ENCODE measurements around the gene DCUN1D5.
A peak's percentile ranks its signal among the peaks of the same experiment; 100 is the strongest.

Gene DCUN1D5

DNA sequence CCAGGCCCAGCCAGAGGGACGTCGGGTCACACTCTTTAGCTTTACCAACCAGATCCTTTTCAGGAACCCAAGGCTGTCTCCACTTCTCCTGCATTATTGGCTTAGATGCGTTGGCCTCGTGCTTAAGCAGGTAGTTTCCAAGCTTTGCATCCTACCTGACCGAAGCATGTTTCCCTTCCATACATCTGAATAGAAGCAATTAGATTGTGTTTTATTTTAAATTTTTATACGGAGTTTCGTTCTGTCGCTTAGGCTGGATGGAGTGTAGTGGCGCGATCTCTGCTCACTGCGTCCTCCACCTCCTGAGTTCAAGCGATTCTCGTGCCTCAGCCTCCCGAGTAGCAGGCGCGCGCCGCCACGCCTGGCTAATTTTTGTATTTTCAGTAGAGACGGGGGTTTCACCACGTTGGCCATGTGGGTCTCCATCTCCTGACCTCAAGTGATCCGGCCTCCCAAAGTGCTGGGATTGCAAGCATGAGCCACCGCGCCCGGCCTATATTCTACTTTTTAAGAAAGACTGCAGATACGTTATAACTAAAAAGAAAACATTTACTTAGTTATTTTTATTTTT lies 17.9 kb upstream of the DCUN1D5 start:
- peak in 1 of 2 donors; percentile 16 for DNase-seq (ENCODE audit: low read depth in 2 of 2)

DNA sequence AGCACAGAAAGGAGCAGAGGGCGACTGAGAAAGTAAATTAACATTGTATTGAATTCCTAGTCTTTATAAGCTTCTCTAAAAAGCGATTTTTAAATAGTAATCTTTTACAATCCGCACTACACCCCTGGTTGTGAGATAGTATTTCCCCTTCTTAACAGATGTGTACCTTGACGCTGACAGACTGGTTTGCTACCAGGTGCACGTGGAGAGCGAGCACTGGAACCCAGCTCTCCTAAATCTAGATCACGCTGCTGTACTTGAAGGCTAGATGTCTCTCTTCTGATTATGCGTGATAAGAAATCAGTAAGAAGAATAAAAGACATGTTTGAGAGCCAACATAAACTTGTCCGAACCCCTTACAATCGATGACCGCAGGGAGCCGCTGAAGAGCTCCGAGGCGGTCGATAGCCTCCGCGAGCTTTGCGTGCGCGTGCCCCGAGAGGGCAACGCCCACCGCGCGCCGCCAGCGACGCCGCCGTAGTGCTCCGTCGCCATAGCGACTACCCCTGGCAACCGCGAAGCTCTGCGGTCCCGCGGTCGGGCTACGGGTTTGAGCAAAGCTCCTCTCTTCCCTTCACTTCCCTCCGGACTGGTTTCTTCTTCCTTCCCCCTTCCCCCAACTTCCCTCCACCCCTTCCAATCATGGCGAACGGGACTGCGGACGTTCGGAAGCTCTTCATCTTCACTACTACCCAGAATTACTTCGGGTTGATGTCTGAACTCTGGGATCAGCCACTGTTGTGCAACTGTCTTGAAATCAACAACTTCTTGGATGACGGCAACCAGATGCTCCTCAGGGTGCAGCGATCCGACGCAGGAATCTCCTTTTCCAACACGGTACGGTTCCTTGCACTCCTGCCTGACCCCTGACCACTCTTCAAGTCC lies 17.2 kb upstream of the DCUN1D5 start, which contains the start of gene DYNC2H1:
Gene DYNC2H1, plus strand, starts transcription at position 494 of the 885 bp plus-strand sequence. Its CDS starts 149 bp downstream, at position 643.
- peak; percentile 93 to 95 for DNase-seq (ENCODE audit: low read depth in 2 of 2)
- H3K4me3 ChIP-seq (replicated peaks in 1 of 2; ENCODE audit: low read depth in 2 of 2, low read length in 2 of 2): peak within 1 kb of the TSS; percentile 72 to 87
- TF ChIP-seq, protein P1, sequence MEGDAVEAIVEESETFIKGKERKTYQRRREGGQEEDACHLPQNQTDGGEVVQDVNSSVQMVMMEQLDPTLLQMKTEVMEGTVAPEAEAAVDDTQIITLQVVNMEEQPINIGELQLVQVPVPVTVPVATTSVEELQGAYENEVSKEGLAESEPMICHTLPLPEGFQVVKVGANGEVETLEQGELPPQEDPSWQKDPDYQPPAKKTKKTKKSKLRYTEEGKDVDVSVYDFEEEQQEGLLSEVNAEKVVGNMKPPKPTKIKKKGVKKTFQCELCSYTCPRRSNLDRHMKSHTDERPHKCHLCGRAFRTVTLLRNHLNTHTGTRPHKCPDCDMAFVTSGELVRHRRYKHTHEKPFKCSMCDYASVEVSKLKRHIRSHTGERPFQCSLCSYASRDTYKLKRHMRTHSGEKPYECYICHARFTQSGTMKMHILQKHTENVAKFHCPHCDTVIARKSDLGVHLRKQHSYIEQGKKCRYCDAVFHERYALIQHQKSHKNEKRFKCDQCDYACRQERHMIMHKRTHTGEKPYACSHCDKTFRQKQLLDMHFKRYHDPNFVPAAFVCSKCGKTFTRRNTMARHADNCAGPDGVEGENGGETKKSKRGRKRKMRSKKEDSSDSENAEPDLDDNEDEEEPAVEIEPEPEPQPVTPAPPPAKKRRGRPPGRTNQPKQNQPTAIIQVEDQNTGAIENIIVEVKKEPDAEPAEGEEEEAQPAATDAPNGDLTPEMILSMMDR (IDR thresholded peaks at IDR 0.05; ENCODE audit: low read depth, low read length): peak; percentile 57

More for the DNA sequence above, 17.9 kb upstream of the DCUN1D5 start:
- peak overlapping the region; percentile 72 to 87 for H3K4me3 ChIP-seq (replicated peaks in 1 of 2; ENCODE audit: low read depth in 2 of 2, low read length in 2 of 2)
- TF ChIP-seq, protein P1 (IDR thresholded peaks at IDR 0.05; ENCODE audit: low read depth, low read length): no peak

DNA sequence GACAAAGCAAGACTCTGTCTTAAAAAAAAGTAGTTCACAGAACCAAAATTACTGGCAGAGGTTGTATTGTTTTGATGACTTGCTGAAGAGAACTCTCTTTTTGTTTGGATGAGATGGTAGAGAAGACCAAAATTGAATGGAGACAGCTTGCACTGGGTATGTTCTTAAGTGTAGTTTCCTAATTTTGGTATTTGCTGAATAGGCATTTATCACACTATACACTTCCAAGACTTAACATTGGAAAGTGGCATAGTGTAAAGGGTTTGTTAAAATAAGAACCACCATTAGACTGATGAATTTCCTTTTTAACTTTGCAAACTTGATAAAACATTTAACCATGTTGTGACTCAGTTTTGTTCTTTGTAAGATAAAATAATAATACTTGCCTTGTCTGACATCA lies 5.3 kb upstream of the DCUN1D5 start:
- TF ChIP-seq, protein P1 (IDR thresholded peaks at IDR 0.05; ENCODE audit: low read depth, low read length): no peak
- H3K4me3 ChIP-seq (replicated peaks in 1 of 2; ENCODE audit: low read depth in 2 of 2, low read length in 2 of 2): no peak overlapping the region
- no peak for DNase-seq (ENCODE audit: low read depth in 2 of 2)

DNA sequence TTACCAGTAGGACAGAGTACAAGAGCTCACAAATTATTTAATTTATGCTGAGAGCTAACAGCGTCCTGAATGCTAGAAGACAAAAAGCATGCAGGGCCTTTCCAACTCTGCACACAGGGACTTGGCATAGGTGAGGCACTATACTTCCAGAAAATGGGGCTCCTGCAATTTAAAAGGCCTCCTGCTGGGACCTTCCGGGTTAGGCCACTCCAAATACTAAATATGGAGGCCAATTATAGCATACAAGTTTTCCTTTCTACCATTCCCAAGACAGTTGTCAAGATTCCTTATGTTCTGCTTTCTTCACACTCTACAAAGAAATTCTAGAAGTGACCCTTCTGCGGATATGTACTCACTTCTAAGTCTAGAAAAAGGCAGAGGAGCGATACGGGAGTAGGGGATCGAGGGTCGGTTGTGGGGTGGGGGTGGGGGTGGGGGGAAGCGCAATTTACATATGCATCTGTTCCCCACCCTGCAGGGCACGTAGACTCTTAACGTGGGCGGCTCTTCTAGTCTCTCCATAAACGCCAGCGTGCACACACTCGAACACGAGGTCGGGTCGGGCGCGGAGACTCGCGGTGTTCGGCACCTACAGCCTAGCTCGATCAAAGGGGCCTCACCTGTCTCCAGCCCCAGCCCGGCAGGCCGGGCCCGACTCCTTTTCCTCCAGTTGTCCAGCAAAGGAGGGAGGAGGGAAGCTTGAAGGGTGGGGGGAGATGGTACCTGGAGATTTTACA lies 728 bp downstream of the DCUN1D5 start:
- H3K4me3 ChIP-seq (replicated peaks in 1 of 2; ENCODE audit: low read depth in 2 of 2, low read length in 2 of 2): peak overlapping the region; percentile 85 to 91
- peak; percentile 38 to 52 for DNase-seq (ENCODE audit: low read depth in 2 of 2)
- TF ChIP-seq, protein P1 (IDR thresholded peaks at IDR 0.05; ENCODE audit: low read depth, low read length): no peak

DNA sequence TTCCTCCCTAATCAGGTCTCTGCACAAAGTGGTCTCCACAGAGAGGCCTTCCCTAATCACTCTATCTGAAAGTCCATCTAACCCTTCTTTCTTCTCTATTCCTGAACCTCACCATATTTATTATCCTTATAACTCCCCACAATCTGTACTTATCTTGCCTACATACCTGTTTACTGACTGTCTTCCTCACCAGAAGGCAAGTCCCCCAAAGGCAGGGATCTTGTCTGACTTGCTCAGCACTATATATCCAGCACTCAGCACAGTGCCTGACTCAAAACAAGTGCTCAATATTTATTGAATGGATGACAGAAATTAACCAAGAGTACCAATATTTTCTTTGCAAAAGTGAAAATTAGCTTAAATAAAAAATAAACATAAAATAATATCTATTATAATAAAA lies 5.5 kb downstream of the DCUN1D5 start:
- H3K4me3 ChIP-seq (replicated peaks in 1 of 2; ENCODE audit: low read depth in 2 of 2, low read length in 2 of 2): no peak overlapping the region
- peak in 1 of 2 donors; percentile 39 for DNase-seq (ENCODE audit: low read depth in 2 of 2)
- TF ChIP-seq, protein P1 (IDR thresholded peaks at IDR 0.05; ENCODE audit: low read depth, low read length): no peak

DNA sequence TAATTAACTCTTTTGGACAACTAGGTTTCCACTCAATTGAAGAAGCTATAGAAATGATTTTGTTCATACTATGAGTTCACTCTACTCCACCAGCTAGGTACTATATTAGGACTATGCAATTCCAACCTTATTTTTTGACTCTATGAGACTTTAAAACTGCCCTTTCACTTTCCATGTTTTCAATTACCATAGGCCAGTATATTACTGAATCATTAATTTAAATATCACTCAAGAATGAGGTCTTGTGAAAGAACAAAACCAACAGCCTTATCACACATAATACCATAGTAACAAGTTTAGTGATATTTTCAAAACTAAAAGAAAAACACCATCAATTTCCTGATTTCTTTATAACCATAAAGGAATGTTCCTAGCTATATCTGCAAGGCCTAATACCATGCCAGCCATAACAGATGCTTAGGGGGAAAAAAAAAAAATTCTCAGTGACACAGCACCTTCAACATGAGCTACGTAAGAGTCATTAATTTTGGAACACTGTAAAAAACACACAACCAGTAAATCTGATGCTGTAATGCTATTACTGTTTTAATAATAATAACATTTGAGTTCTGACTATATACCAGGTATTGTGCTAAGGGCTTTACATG lies 6.1 kb downstream of the DCUN1D5 start:
- TF ChIP-seq, protein P1 (IDR thresholded peaks at IDR 0.05; ENCODE audit: low read depth, low read length): no peak
- peak; percentile 70 to 83 for DNase-seq (ENCODE audit: low read depth in 2 of 2)
- no peak overlapping the region for H3K4me3 ChIP-seq (replicated peaks in 1 of 2; ENCODE audit: low read depth in 2 of 2, low read length in 2 of 2)
